Endometrium (tissue), 2 donors: ENCODE results near the gene GPX3.

Source experiments
- FAIRE-seq: peaks from 2 replicates; lab custom pipeline; 2012; peaks lifted over from hg19 to GRCh38; lab: Jason Lieb, UNC
- donor health status: control.
- donor health status: control.

The GPX3 gene, protein sequence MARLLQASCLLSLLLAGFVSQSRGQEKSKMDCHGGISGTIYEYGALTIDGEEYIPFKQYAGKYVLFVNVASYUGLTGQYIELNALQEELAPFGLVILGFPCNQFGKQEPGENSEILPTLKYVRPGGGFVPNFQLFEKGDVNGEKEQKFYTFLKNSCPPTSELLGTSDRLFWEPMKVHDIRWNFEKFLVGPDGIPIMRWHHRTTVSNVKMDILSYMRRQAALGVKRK

DNA sequence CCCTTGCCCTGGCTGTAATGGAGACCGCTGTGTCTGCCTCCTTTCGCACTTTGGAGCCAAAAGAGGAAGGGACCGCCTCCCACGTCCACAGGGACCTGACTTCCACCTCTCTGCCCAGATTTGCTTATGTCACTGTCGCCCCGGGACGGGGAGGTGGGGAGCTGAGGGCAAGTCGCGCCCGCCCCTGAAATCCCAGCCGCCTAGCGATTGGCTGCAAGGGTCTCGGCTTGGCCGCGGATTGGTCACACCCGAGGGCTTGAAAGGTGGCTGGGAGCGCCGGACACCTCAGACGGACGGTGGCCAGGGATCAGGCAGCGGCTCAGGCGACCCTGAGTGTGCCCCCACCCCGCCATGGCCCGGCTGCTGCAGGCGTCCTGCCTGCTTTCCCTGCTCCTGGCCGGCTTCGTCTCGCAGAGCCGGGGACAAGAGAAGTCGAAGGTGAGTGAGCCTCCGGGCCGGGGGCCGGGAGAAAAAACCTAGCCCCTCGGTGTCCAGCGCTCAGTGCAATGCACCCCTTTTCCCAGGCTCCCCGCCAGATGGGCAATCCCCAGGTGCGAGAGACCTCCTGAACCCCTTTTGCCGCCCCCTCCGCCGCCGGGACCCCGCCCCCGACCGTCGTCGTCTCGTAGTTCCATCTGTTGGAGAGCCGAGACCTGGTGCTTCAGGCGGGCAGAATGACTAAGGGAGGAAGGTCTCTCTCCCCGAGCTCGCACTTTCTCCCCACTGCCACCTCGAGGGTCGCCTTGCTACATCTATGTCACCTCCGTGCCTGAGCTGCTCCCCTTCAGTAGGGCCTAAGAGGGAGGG is at the start of gene GPX3:
Gene GPX3 (plus strand): TSS at position 288 of the 807 bp plus-strand sequence. CDS start 64 bp downstream, at position 352.
- no peak for FAIRE-seq

DNA sequence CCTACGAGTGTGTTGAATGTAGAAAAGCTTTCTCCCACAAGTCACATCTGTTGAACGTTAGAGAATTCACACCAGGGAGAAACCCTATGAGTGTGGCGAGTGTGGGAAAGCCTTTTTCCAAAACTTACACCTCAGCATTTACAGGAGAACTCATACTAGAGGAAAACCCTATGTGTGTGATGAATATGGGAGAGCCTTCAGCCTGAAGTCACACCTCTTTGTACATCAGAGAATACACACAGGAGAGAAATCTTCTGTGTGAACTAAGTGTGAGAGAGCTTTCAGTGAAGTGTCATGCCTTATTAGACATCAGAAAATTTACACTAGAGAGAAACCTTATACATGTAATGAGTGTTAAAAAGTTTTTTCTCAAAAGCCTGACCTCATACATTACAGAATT is 41.8 kb upstream of the GPX3 start:
- FAIRE-seq = no peak

DNA sequence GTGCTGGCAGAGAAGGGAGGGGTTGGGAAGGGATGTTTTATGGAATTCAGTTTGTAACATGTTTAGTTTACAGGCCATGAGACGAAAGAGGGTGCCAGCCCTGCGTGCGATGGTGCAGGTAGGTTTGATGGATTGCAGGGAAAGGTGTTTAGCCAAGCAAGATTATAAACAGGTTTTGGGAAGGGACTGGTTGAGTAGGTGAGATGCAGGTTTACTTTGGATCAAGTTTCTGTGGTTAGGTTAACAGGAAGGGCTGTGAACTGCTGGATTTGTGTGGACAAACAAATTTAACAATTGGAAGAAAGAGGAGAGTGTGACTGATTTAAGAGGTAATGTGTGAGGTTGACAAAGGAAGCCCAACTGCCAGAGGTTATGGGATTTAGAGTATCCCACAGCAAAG is 32.6 kb upstream of the GPX3 start:
- no peak for FAIRE-seq

GRCh38 chr5:150989695-150990094 is 30.7 kb upstream of the GPX3 start:
- no peak for FAIRE-seq

- no peak for FAIRE-seq
Measured at GRCh38 chr5:150992705-150993104, 27.7 kb upstream of the GPX3 start.

GRCh38 chr5:150993422-150993821 is 27.0 kb upstream of the GPX3 start:
- no peak for FAIRE-seq

- no peak for FAIRE-seq
Measured at GRCh38 chr5:150993826-150994412, 26.5 kb upstream of the GPX3 start.

- no peak for FAIRE-seq
Measured at GRCh38 chr5:150999704-151000442, 20.5 kb upstream of the GPX3 start.

- no peak for FAIRE-seq
Measured at GRCh38 chr5:151001436-151001835, 19.0 kb upstream of the GPX3 start.

DNA sequence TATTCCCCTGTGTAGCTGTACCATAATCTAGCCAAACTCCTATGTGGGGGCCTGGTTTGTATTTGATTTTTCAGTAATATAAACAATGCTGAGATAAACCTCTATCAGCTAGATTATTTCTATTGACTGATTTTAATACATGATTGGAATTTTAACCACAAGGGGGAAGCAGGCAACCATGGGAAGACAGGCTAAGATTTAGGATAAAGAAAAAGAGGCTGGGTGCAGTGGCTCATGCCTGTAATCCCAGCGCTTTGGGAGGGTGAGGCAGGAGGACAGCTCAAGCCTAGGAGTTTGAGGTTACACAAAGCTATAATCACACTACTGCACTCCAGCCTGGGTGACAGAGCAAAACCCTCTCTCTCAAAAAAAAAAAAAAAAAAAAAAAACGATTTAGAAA is 18.1 kb upstream of the GPX3 start:
- FAIRE-seq = no peak

- no peak for FAIRE-seq
Measured at GRCh38 chr5:151002681-151003502, 17.5 kb upstream of the GPX3 start.

- FAIRE-seq = no peak
Measured at GRCh38 chr5:151003503-151003860, 16.9 kb upstream of the GPX3 start.

DNA sequence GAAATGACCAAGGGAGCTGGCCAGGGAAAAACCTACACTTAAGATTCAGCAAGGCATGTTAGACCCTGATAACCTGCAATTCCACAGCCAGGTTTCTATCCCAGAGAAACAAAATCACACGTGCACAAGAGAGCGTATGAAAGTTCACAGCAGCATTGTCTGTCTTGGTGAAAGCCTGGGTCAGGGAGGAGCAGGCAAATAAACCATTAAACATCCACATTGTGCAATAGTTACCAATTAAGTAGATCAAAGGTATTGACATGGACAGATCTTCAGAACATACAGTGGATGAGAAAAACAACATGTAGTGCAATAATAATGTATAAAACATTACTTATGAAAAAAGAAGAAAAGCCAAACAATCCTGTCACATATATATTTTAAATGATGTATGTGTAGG is 15.9 kb upstream of the GPX3 start:
- FAIRE-seq = no peak

DNA sequence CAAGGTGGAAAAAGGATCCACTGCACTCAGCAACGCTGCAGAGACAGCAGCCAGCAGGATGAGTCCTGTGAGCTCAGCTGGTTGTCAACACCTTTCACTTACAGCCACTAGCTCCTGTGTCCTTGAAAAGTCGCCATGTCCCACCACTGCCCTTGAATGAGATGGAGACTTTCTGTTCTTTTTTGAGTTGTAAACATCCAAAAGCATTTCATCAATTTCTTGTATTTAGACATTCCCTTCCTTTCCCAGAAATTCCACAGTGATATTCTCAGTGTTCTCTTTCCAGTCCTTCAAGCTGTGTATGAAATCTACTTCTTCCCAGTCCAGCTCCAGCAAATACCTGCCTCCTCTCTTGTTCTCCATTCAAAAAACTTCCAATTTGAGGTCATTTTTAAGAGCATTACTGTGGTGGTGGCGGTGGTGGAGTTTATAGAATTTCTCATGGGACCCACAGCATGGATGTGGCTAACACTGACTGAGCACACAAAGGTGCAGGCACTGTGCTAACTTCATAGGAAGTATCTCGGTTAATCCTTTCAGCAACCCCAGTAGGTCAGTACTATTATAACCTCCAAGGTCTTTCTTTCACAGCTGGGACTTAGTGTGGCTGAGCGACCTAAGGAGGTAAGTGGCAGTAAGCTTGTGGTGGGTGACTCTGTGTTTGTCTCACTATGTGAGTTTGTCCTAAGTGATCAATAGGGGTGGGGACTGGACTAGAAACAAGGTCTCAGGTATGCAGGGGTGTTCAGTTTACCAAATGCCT is 15.0 kb upstream of the GPX3 start:
- FAIRE-seq = no peak

DNA sequence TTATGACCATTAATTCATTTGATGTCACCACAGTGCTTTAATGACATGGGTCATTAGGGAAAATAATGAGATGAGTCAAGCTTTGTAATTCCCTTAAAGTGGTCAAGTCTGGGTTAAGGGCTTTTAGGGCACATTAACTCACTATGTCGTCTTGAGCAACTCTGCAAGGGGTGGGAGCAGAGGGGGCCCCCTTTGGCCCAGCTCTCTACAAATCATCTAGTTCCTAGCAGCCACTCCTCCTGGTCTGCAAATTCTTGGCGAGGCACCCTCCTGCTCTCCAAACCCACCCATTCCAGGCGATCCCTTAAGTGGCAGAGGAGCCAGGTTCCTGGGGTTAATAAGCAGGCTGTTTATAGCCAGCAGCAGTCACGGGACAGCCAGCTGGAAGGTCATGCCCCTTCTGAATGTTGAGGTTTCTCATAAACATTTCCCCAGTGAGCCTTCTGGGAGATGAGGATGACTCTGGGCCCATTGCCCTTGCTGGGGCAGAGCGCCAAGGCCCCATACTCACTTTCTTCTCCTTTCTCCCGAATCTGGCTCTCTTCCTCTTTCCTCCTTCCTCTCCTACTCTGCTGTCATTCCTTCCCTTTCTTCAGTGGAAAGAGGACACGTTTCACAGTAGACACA is 14.3 kb upstream of the GPX3 start:
- FAIRE-seq = no peak

GRCh38 chr5:151006704-151007334 is 13.6 kb upstream of the GPX3 start:
- no peak for FAIRE-seq

- FAIRE-seq = no peak
Measured at GRCh38 chr5:151007430-151008209, 12.8 kb upstream of the GPX3 start.

DNA sequence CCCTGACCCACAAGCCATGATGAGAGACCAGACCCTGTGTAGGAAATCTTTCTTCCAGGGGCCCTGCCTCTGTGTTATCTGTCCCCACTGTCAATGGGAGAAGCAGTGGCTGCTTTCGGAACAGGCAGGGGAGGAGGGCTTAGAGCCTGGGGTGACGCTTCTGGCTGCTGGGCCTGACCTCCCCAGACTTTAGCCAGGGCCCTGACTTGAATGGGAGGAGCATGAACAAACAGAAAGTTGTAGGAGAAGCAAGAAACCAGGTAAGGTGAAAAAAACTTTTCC is 12.2 kb upstream of the GPX3 start:
- FAIRE-seq = no peak

DNA sequence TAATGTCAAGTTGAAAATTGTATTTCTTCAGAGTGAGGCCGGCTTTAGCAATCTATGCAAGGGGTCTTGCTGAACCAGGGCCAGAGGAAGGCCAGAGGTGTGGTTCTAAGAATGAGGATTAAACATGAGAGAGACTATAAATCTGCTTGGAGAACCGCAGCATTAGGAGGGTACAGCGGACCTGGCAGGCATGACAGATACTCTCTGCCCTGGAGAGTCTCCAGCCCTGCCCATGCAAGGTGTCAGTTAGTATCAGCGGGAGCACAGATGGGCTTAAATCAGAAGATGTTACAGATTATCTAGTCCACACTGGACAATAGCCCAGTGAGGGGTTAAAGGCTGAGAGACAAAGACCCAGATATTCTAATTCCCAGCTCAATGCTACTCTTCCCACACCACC is 11.5 kb upstream of the GPX3 start:
- no peak for FAIRE-seq

DNA sequence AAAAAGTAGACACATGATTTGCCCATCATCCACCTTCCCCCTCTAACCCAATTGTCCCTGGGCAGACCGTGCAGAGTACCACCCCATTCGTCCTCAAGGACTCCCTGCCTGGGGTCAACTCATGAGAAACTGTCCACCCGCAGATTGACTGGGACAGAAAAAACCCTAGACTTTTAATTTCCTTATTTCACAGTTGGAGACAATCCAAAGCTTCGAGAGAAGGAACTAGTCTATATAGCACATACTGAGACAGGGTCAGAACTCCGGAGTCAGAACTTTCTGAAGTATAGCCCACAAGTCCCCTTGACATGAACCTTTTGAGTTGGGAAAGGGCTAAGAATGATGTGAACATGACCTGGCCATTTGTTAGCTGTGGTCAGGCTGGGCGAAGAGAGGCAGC is 7.5 kb upstream of the GPX3 start:
- no peak for FAIRE-seq
